Parathyroid adenoma (tissue), 2 donors: ENCODE results near the gene MYH6.

Source experiments
- H2AFZ ChIP-seq: fragments of 300-600 bp; sonication (generic); one replicate; pipeline ENCODE4 v1.7.0; 2017; ENCODE audit warnings: antibody characterized with exemption, mild to moderate bottlenecking
- H3K27ac ChIP-seq: fragments of 300-600 bp; sonication (generic); one replicate; pipeline ENCODE4 v1.7.0; 2017
- H3K27me3 ChIP-seq: fragments of 300-600 bp; sonication (generic); one replicate; pipeline ENCODE4 v1.7.0; 2017; ENCODE audit warnings: low read length; ENCODE audit not compliant: control insufficient read depth, insufficient read depth
- H3K36me3 ChIP-seq: fragments of 300-600 bp; sonication (generic); one replicate; pipeline ENCODE4 v1.7.0; 2017; ENCODE audit warnings: low read length; ENCODE audit not compliant: control insufficient read depth, insufficient read depth
- H3K4me1 ChIP-seq: fragments of 300-600 bp; sonication (generic); one replicate; pipeline ENCODE4 v1.7.0; 2017; ENCODE audit warnings: control low read depth
- H3K4me2 ChIP-seq: fragments of 300-600 bp; sonication (generic); one replicate; pipeline ENCODE4 v1.7.0; 2017; ENCODE audit warnings: low read length
- H3K4me3 ChIP-seq: fragments of 300-600 bp; sonication (generic); one replicate; pipeline ENCODE4 v1.7.0; 2017; ENCODE audit warnings: low read depth, low read length
- H3K79me2 ChIP-seq: fragments of 300-600 bp; sonication (generic); one replicate; pipeline ENCODE4 v1.7.0; 2017; ENCODE audit warnings: control low read depth
- H3K9ac ChIP-seq: fragments of 300-600 bp; sonication (generic); one replicate; pipeline ENCODE4 v1.7.0; 2017; ENCODE audit warnings: mild to moderate bottlenecking
- H3K9me3 ChIP-seq: fragments of 300-600 bp; sonication (generic); one replicate; pipeline ENCODE4 v1.7.0; 2017; ENCODE audit warnings: low read length; ENCODE audit not compliant: control insufficient read depth
- CTCF ChIP-seq: fragments of 300-600 bp; sonication (generic); IDR thresholded peaks from one replicate; pipeline ENCODE4 v1.7.0; 2017; ENCODE audit warnings: antibody characterized with exemption, mild to moderate bottlenecking
- donor health status: primary hyperparathyroidism.

Gene MYH6

GRCh38 chr14:23354990-23355389 lies 53.1 kb downstream of the MYH6 start:
- Histone ChIP-seq H3K79me2 (no peaks in the 10 kb centered on the region), H3K27ac (no peak overlapping the region), H3K4me3 (no peak overlapping the region), H3K4me1 (peaks cover 7% of the 10 kb centered on the region), H3K36me3 (no peaks in the 10 kb centered on the region), H2AFZ (no peak overlapping the region), H3K9ac (no peak overlapping the region), H3K9me3 (no peaks in the 10 kb centered on the region), H3K27me3 (no peaks in the 10 kb centered on the region), H3K4me2 (no peak overlapping the region)
- TF ChIP-seq CTCF: no peak

GRCh38 chr14:23353433-23353780 lies 54.7 kb downstream of the MYH6 start:
- peaks cover 7% of the 10 kb centered on the region for H3K4me1 ChIP-seq
- H3K4me2 ChIP-seq: no peak overlapping the region
- no peak overlapping the region for H3K4me3 ChIP-seq
- no peak for TF ChIP-seq CTCF
- H3K79me2 ChIP-seq: no peaks in the 10 kb centered on the region
- H3K9ac ChIP-seq: no peak overlapping the region
- H3K9me3 ChIP-seq: no peaks in the 10 kb centered on the region
- H2AFZ ChIP-seq: no peak overlapping the region
- no peaks in the 10 kb centered on the region for H3K27me3 ChIP-seq
- H3K36me3 ChIP-seq: no peaks in the 10 kb centered on the region
- H3K27ac ChIP-seq: no peak overlapping the region

- H3K4me1 ChIP-seq: peaks cover 7% of the 10 kb centered on the region
- H3K27me3 ChIP-seq: no peaks in the 10 kb centered on the region
- no peak for TF ChIP-seq CTCF
- H3K9me3 ChIP-seq: no peaks in the 10 kb centered on the region
- H3K4me3 ChIP-seq: peak within 1 kb of the TSS; percentile 51
- peak within 1 kb of the TSS; percentile 89 for H2AFZ ChIP-seq
- peak within 1 kb of the TSS; percentile 56 for H3K9ac ChIP-seq
- H3K79me2 ChIP-seq: no peaks in the 10 kb centered on the region
- peak within 1 kb of the TSS; percentile 39 for H3K27ac ChIP-seq
- no peaks in the 10 kb centered on the region for H3K36me3 ChIP-seq
- peak within 1 kb of the TSS; percentile 91 for H3K4me2 ChIP-seq
Measured at GRCh38 chr14:23352506-23353432, 55.3 kb downstream of the MYH6 start, which contains the start of gene SLC22A17. Gene SLC22A17 (minus strand): TSS chr14:23352887.

- peaks cover 7% of the 10 kb centered on the region for H3K4me1 ChIP-seq
- H2AFZ ChIP-seq: peak overlapping the region; percentile 89
- peak overlapping the region; percentile 39 for H3K27ac ChIP-seq
- H3K27me3 ChIP-seq: no peaks in the 10 kb centered on the region
- H3K9me3 ChIP-seq: no peaks in the 10 kb centered on the region
- H3K4me3 ChIP-seq: peak overlapping the region; percentile 51
- H3K36me3 ChIP-seq: no peaks in the 10 kb centered on the region
- TF ChIP-seq CTCF: no peak
- H3K4me2 ChIP-seq: peak overlapping the region; percentile 91
- H3K9ac ChIP-seq: peak overlapping the region; percentile 56
- no peaks in the 10 kb centered on the region for H3K79me2 ChIP-seq
Measured at GRCh38 chr14:23351681-23352505, 56.2 kb downstream of the MYH6 start.
